B cell (primary cell): ENCODE measurements around the gene N4BP3. TPM values are rescaled to one million over a fixed set of nuclear protein-coding genes. Genes with fewer than 3 reads are reported as not detected.

Source experiments
- ATAC-seq: fragments of 200-7000 bp; cut with Tn5 transposase; one replicate; pipeline ENCODE4 v1.10.0; 2021; ENCODE audit warnings: low read depth, mild to moderate bottlenecking, moderate number of reproducible peaks, moderate library complexity
- CTCF ChIA-PET: fragments of 350-600 bp; sonication (Branson Sonifier 250); formaldehyde crosslinking; loops from one replicate; lab custom pipeline; 2021; ENCODE audit warnings: antibody characterized with exemption, inconsistent platforms; lab: Charles Lee
- POLR2A ChIA-PET: fragments of 350-600 bp; sonication (Branson Sonifier 250); formaldehyde crosslinking; loops from one replicate; lab custom pipeline; 2021; ENCODE audit warnings: antibody characterized with exemption; lab: Charles Lee
- DNase-seq: peaks from one replicate; pipeline ENCODE4 v3.0.0; 2013
- H2AFZ ChIP-seq: 2 replicates; pipeline ENCODE4 v1.6.1; 2012; ENCODE audit warnings: mild to moderate bottlenecking, low read depth, low read length; ENCODE audit not compliant: insufficient read depth, poor library complexity, severe bottlenecking
- H3K27ac ChIP-seq, 2 donors: 1 replicate in 1 of 2; 2 replicates in 1 of 2; pipeline ENCODE4 v1.5.1; 2012 to 2013; ENCODE audit warnings: low read length in 2 of 2, mild to moderate bottlenecking in 2 of 2, moderate library complexity in 1 of 2
- H3K27me3 ChIP-seq, 4 experiments: fragments of 200-600 bp in 1 of 4; sonication (generic) in 1 of 4; replicated peaks in 1 of 4; 1 replicate in 2 of 4; 2 replicates in 2 of 4; pipeline versions ENCODE4 v1.6.1 to v1.7.0; 2013 to 2016; ENCODE audit warnings: low read length in 3 of 4, mild to moderate bottlenecking in 2 of 4, mixed read lengths in 1 of 4, moderate library complexity in 1 of 4; ENCODE audit not compliant: insufficient read depth in 4 of 4, control insufficient read depth in 3 of 4; ENCODE audit errors: control extremely low read depth in 1 of 4
- H3K36me3 ChIP-seq, 2 experiments: replicated peaks in 1 of 2; 1 replicate in 1 of 2; 2 replicates in 1 of 2; pipeline versions ENCODE4 v1.6.1 to v1.7.1; 2013; ENCODE audit warnings: low read length in 1 of 2; ENCODE audit not compliant: insufficient read depth in 2 of 2, control insufficient read depth in 1 of 2; ENCODE audit errors: control extremely low read depth in 1 of 2, extremely low read depth in 1 of 2
- H3K4me1 ChIP-seq, 2 donors: fragments of 200-600 bp in 1 of 2; sonication (generic) in 1 of 2; 1 replicate in 1 of 2; 2 replicates in 1 of 2; pipeline versions ENCODE4 v1.5.1 to v1.6.1; 2013 to 2017; ENCODE audit warnings: low read length in 2 of 2; ENCODE audit not compliant: control insufficient read depth in 2 of 2, insufficient read depth in 2 of 2
- H3K4me2 ChIP-seq: replicated peaks from 2 replicates; pipeline ENCODE3; 2012; ENCODE audit warnings: mild to moderate bottlenecking, low read depth, low read length; ENCODE audit not compliant: poor library complexity, severe bottlenecking
- H3K4me3 ChIP-seq, 5 experiments: fragments of 200-600 bp in 1 of 5; sonication (generic) in 1 of 5; 1 replicate in 3 of 5; 2 replicates in 2 of 5; pipeline versions ENCODE4 v1.5.1 to v1.7.0; 2011 to 2016; ENCODE audit warnings: low read length in 4 of 5, mild to moderate bottlenecking in 4 of 5, low read depth in 2 of 5, control low read depth in 1 of 5, moderate library complexity in 1 of 5; ENCODE audit not compliant: insufficient read depth in 1 of 5; ENCODE audit errors: control extremely low read depth in 1 of 5, extremely low read depth in 1 of 5
- H3K79me2 ChIP-seq: fragments of 200-600 bp; sonication (generic); one replicate; pipeline ENCODE4 v1.6.0; 2016; ENCODE audit warnings: low read length; ENCODE audit not compliant: control insufficient read depth, insufficient read depth
- H3K9ac ChIP-seq: fragments of 200-600 bp; sonication (generic); 2 replicates; pipeline ENCODE4 v1.6.1; 2017; ENCODE audit warnings: mild to moderate bottlenecking, low read length, moderate library complexity
- H3K9me3 ChIP-seq, 3 donors: one replicate each; pipeline versions ENCODE4 v1.6.1 to v1.7.1; 2013; ENCODE audit warnings: low read length in 2 of 3; ENCODE audit not compliant: control insufficient read depth in 2 of 3, insufficient read depth in 1 of 3; ENCODE audit errors: control extremely low read depth in 1 of 3
- H4K20me1 ChIP-seq: 2 replicates; pipeline ENCODE4 v1.6.0; 2012; ENCODE audit warnings: mild to moderate bottlenecking, low read length; ENCODE audit not compliant: insufficient read depth, control insufficient read depth, poor library complexity, severe bottlenecking
- H3K27ac Mint-ChIP-seq: one replicate; pipeline ENCODE4 v1.8.0; 2021; ENCODE audit warnings: mixed read lengths
- H3K27me3 Mint-ChIP-seq: one replicate; pipeline ENCODE4 v1.8.0; 2021; ENCODE audit warnings: mixed read lengths
- H3K4me1 Mint-ChIP-seq: one replicate; pipeline ENCODE4 v1.8.0; 2021; ENCODE audit warnings: mixed read lengths
- H3K4me3 Mint-ChIP-seq: one replicate; pipeline ENCODE4 v1.8.0; 2021; ENCODE audit warnings: mixed read lengths
- H3K9me3 Mint-ChIP-seq: one replicate; pipeline ENCODE4 v1.8.0; 2022; ENCODE audit warnings: mixed read lengths; ENCODE audit not compliant: insufficient read depth
- CTCF ChIP-seq: fragments of 200-600 bp; IDR thresholded peaks from one replicate; pipeline ENCODE4 v1.8.0; 2022; ENCODE audit warnings: antibody characterized with exemption, mild to moderate bottlenecking
- EZH2 ChIP-seq: IDR thresholded peaks from 2 replicates; pipeline ENCODE4 v1.6.1; 2012; ENCODE audit warnings: borderline replicate concordance, low read depth, mild to moderate bottlenecking, moderate library complexity, low read length; ENCODE audit not compliant: insufficient read depth, poor library complexity, severe bottlenecking
- WGBS: methylation state at CpG from one replicate; pipeline ENCODE4 v1.1.5; 2013; ENCODE audit warnings: missing lambda C conversion rate; ENCODE audit not compliant: insufficient coverage; 5-methylcytosine and 5-hydroxymethylcytosine counted together
- intact Hi-C: fragments of 100-400 bp; cut with micrococcal nuclease; formaldehyde crosslinking; loops from one replicate; pipeline ENCODE4 v1.10.0; 2022
- polyA plus RNA-seq: library from polyadenylated mRNA; depleted of rRNA; stranded (reverse); fragments of >200 nt; gene quantifications from 2 replicates; pipeline ENCODE4 v1.2.3, GENCODE V29; 2012
- total RNA-seq, 2 donors: library from RNA; stranded (reverse); fragments of 120-200 nt in 1 of 2; gene quantifications; 1 replicate in 1 of 2; 2 replicates in 1 of 2; pipeline versions ENCODE4 v1.2.3 to v1.2.4, GENCODE V29; 2013 to 2022

N4BP3 gene
- total and polyA plus RNA-seq, 2 donors (not counting 1 experiment from before 2014, with no cell fraction given): 13.3 to 48.7 TPM

- ChIA-PET POLR2A (interaction anchor here (0.7 to 1.5 kb wide), 4 partner anchors 11 to 22 kb away, joined by 3 to 8 read pairs (median 4); partner anchors contain the start of gene NHP2), CTCF (interaction anchor here (0.7 to 3.0 kb wide), 7 partner anchors 11 to 56 kb away, joined by 3 to 14 read pairs (median 3); partner anchors contain the start of gene NHP2)
- H3K9me3 ChIP-seq: no peaks in the 10 kb centered on the region
- H4K20me1 ChIP-seq: peaks cover 6% of the 10 kb centered on the region
- peak overlapping the region; percentile 88 for H3K27ac Mint-ChIP-seq
- peak overlapping the region; percentile 60 to 83 for H3K27ac ChIP-seq
- peaks cover 0 to 13% of the 10 kb centered on the region in 2 experiments for H3K36me3 ChIP-seq
- H3K4me1 Mint-ChIP-seq: peaks cover 22% of the 10 kb centered on the region
- H3K9me3 Mint-ChIP-seq: no peaks in the 10 kb centered on the region
- H3K27me3 Mint-ChIP-seq: no peaks in the 10 kb centered on the region
- peak overlapping the region in 4 of 5 experiments; percentile 64 to 81 (median 80) for H3K4me3 ChIP-seq
- H2AFZ ChIP-seq: peak overlapping the region; percentile 95
- TF ChIP-seq EZH2 (no peak), CTCF (no peak)
- no peaks in the 10 kb centered on the region for H3K27me3 ChIP-seq
- intact Hi-C loops: loop anchor here (1.0 to 2.0 kb wide), 2 partner anchors 15 to 23 kb away; no protein-coding TSS in a partner anchor
- 70% methylated on average over 5 of the region's 10 CpGs for WGBS
- peaks cover 6 to 16% of the 10 kb centered on the region in 2 donors for H3K4me1 ChIP-seq
- H3K79me2 ChIP-seq: peaks cover 24% of the 10 kb centered on the region
- ATAC-seq: no peak
- peak overlapping the region; percentile 96 for H3K4me2 ChIP-seq
- H3K4me3 Mint-ChIP-seq: peak overlapping the region; percentile 89
- DNase-seq: no peak
- peak overlapping the region; percentile 81 for H3K9ac ChIP-seq
Observed at GRCh38 chr5:178131446-178131996, 18.2 kb downstream of the N4BP3 start.

GRCh38 chr5:178136990-178137389 lies 23.7 kb downstream of the N4BP3 start:
- H3K9me3 ChIP-seq: no peaks in the 10 kb centered on the region
- H3K27me3 ChIP-seq: no peaks in the 10 kb centered on the region
- Mint-ChIP-seq H3K9me3 (no peaks in the 10 kb centered on the region), H3K27me3 (no peaks in the 10 kb centered on the region), H3K27ac (no peak overlapping the region), H3K4me1 (peaks cover 10% of the 10 kb centered on the region), H3K4me3 (no peak overlapping the region)
- H3K4me3 ChIP-seq: no peak overlapping the region
- intact Hi-C loops: no loop called here
- no peaks in the 10 kb centered on the region for H3K4me1 ChIP-seq
- H3K36me3 ChIP-seq: peaks cover 0 to 28% of the 10 kb centered on the region in 2 experiments
- H3K4me2 ChIP-seq: no peak overlapping the region
- DNase-seq (no peak), ATAC-seq (no peak)
- H2AFZ ChIP-seq: no peak overlapping the region
- WGBS: 95% methylated on average over 8 of the region's 10 CpGs
- no peak overlapping the region for H3K9ac ChIP-seq
- peaks cover 7% of the 10 kb centered on the region for H4K20me1 ChIP-seq
- CTCF ChIA-PET: interaction anchor here (1.2 to 4.6 kb wide), 4 partner anchors 9 to 61 kb away, joined by 3 to 35 read pairs (median 15); no protein-coding TSS in a partner anchor
- TF ChIP-seq EZH2: no peak
- TF ChIP-seq CTCF: no peak
- POLR2A ChIA-PET: no interaction called here
- H3K27ac ChIP-seq: no peak overlapping the region
- peaks cover under 1% of the 10 kb centered on the region for H3K79me2 ChIP-seq
